Right ventricle myocardium superior (tissue), 1 donor: Measurements from ENCODE around the gene CARD11. TPM values are rescaled to one million over a fixed set of nuclear protein-coding genes. Genes with fewer than 3 reads are reported as not detected.
"Not testable (repeated sequence)": the region's sequence is repeated elsewhere in the genome, so short reads cannot be mapped to it uniquely, and the experiment has no call there.

Experiments
- ATAC-seq: fragments of 200-7000 bp; cut with Tn5 transposase; one replicate; pipeline ENCODE4 v1.9.1; 2020; ENCODE audit warnings: mild to moderate bottlenecking; ENCODE audit not compliant: poor library complexity
- DNase-seq: peaks from one replicate; pipeline ENCODE4 v3.0.0-alpha.2; 2020
- intact Hi-C: fragments of 100-400 bp; cut with DNase I; formaldehyde crosslinking; loops from one replicate; pipeline ENCODE4 v1.11.2; 2022
- total RNA-seq: library from RNA; stranded (reverse); fragmentation: NEBNext Ultra II Directional; extraction: Animal tissue kit (Norgen Biotek cat#: 25700); gene quantifications from one replicate; pipeline ENCODE4 v1.2.1, GENCODE V29; 2021
- donor health status: DM: no; HTN: yes; CAD: no; lungs with severe emphysema.

CARD11 gene
- total RNA-seq, 1 donor from 2014 or later, result 0.22 TPM

DNA sequence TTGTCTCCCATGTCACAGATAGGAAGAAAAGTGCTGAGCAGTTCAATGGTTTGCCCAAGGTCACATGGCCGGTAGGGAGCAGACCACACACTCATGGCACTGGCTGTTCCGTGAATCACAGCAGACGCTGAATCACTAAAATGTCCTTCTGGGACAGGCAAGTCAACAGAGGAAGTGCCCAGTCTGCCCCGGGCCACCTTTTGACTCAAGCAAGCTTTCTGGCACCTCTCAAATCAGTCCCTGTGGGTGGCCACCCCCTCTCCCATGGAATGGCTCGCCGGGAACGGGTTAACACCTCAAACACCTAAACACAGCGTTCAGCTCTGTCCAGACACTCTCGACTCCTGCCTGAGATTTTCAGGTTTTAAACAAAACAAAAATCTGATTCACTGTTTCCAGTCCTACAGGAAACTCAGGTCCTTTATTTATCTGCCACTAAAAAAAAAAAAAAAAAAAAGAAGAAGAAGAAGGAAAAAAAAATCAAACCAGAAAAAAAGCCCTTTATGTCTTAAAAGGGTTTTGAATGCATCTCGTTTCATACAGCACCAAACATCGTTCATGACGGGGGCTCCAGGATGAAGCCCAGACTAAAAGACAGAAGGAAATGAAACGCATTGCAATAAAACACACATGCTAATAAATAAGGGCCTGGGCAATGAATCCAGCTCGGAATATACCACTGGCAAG, 15.5 kb downstream of the CARD11 start:
- DNase-seq, result no peak
- intact Hi-C loops, result no loop called here
- ATAC-seq, result peak; percentile 36

DNA sequence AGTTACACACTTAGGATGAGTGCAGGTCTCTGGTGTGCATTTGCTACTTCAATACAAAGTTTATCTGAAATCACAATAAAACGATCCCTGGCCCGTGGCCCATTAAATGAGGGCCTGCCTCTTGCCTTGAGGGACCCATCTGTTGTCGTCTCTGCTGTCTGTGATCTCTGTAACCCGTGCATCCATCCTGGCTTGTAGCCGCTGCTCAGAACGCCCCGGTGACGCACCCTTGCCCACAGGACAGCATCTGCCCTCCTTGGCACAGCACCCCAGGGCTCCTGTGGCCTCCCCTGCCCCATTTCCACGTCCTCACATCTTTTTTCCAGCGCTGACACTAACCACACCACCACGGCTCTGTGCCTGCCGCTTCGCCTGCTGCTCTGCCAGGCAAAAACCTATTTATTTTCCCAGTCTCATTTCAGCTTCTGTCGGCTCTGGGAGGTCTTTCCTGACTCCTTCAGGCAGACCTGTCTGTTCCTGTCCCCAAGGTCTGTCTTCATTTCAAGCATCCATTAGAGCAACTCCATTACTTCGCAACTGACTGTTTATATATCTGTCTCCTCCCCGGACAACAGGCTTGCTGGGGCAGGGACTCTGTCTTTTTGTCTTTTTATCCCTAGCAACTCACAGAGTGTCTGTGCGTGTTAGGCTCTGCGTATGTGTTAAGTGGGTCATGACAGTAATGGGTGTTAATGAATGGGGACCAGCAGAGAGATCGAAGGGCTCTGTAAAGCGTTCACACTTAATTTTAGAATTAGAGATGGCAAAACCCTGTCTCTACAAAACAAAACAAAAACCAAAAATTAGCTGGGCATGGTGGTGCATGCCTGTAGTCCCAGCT, 16.4 kb downstream of the CARD11 start:
- ATAC-seq, result no peak
- no peak for DNase-seq
- intact Hi-C loops, result no loop called here

DNA sequence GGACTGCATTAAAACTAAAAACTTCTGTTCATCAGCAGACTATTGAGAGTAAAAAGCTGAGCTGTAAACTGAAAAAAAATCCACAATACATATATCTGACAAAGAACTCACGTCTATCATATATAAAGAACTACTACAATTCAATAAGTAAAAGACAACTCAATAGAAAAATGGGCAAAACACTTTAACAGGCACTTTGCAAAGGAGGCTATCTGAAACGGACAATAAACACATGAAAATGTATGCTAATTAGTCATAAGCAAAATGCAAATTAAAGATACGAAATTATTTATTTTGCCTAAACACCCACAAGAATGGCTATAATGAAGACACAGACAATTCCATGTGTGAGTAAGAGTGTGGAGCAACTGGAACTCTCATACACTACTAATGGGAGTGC, 18.1 kb downstream of the CARD11 start:
- no peak for ATAC-seq
- intact Hi-C loops, result no loop called here

DNA sequence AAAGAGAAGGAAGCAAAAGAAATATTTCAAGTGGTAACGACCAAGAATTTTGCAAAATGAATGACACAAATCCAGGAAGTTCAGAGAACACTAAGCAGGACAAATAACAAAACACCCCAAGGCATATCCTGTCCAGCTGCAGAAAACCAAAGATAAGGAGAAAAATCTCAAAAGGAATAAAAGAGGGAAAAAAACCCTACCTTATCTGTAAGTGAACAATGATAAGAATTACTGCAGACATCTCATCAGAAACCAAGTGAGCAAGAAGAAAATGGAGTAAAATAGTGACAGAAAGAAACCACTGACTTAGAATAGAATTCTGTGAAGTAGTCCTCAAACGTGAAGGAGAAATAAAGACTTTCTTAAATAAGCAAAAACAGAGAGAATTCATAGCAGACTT, 21.8 kb downstream of the CARD11 start:
- no peak for DNase-seq
- intact Hi-C loops, result no loop called here
- ATAC-seq, result no peak

More for the DNA sequence above, 18.1 kb downstream of the CARD11 start:
- no peak for DNase-seq

DNA sequence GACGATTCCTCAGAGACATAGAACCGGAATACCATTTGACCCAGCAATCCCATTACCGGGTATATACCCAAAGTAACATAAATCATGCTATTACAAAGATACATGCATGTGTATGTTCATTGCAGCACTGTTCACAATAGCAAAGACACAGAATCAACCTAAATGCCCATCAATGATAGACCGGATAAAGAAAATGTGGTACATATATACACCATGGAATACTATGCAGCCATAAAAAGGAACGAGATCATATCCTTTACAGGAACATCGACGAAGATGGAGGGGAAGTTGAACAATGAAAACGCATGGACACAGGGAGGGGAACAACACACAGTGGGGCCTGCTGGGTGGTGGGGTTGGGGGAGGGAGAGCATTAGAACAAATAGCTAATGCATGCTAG, 22.4 kb downstream of the CARD11 start:
- intact Hi-C loops, result not testable (repeated sequence)

DNA sequence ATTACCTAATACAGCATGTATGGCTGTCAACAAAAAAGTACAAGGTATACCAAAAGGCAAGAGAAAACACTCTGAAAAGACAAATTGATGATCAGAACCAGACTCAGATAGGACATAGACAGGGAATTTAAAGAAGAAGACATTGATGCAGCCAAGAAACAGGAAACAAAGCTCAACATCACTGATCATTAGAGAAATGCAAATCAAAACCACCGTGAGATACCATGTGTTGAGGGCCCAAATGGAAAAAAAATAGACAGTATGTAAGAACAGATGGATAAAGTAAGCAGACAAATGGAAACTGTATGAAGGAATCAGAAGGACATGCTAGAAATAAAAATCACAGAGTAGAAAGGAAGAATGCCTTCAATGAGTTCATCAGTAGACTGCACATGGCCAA, 23.3 kb downstream of the CARD11 start:
- intact Hi-C loops, result no loop called here
- DNase-seq (no peak), ATAC-seq (no peak)

More for the DNA sequence above, 22.4 kb downstream of the CARD11 start:
- ATAC-seq, DNase-seq: not testable (repeated sequence)

DNA sequence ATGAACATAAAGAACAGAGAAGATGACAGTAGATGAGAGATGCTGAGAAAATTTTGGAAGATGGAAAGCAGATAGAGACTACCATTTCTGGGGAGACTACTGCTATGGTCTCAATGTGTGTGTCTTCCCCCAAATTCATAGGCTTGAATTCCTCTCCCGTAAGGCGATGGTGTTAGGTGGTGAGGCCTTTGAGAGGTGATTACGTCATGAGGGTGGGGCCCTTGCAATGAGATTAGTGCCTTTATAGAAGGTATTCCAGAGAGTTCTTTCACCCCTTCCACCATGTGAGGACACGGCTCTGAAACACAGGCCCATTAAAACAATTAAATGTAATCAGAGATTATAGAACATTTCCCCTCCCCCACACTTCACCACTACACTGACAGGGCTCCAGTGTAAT, 23.9 kb downstream of the CARD11 start:
- ATAC-seq (no peak), DNase-seq (no peak)
- intact Hi-C loops, result no loop called here

DNA sequence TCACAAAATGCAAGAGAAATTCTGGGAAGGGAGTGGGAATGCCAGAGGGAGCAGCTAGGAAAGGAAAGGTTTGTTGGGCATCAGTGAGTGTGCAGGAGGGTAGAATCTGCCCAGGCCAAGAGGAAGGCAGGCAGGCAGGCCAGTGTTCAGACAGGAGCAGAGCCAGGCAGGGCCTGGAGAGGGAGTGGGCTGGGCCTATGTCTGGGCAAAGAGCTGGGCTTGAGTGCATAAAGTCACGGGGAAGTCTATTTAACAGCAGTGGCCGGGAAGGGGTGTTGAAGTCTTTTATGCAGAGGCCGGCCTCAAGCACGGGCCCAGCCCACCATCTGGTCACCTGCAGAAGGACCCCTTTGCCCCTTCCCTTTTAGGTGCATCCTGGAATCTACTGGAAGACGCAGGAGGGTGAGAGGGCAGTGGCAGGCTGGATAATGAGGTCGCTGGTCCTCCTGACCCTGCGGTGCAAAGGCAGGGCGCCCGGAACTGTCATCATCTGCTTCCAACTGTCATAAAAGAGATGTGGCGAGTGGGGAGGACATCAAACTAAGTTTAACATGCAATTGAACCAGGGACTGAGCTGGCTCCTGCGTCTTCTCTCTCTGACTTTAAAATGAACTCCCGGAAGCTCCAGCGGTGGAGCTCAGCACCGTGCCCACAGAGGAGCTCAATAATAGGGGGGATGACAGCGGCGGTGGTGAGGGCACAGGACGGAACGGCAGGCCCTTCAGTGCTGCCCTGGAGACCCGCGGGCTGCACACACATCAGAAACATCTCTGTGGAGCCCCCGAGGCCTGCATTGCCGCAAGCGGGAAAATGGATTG, 29.5 kb downstream of the CARD11 start:
- DNase-seq (peak; percentile 66), ATAC-seq (peak; percentile 94)
- intact Hi-C loops, result no loop called here

DNA sequence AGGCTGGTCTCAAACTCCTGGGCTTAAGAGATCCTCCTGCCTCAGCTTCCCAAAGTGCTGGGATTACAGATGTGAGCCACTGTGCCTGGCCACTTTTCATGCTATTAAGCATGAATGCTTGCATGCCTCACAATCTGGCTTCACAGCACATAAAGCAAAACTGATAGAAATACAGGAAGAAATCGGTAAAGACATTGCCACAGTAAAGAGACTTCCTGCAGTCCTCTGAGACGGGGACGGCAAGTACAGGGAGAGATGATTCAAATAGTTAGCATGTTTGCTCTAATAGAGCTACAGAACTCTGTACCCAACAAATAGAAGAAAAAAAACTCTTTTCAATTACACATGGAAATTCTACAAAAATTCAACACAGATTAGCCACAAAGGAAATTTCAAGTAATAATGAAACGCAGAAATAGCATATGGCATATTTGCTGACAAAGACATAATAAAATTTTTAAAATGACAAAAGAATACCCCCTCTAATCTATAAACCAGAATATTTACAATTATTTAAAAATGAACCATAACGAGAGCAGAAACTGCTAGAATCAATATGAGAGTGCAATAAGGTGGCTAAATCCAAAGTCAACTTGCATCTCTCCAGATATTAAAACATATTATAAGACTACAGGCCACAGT, 32.3 kb downstream of the CARD11 start:
- no peak for ATAC-seq
- no peak for DNase-seq
- intact Hi-C loops, result no loop called here

DNA sequence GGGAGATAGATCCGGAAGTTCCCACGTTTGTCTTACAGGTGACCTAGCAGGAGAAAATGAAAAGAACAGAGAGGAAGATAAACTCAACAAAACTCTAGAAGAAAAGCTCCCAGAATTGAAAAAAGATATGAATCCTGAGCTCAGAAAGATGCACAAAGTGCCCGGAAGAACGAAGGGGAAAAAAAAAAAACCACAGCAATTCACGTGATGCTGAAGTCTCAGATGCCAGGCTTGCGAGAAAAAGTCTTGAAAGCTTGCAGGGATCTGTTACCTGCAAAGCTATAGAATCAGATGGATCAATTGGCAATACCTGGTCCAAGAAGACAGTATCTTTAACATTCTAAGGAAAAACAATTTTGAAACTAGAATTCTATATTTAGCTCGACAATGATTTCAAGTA, 33.5 kb downstream of the CARD11 start:
- DNase-seq (no peak), ATAC-seq (no peak)
- intact Hi-C loops, result no loop called here

DNA sequence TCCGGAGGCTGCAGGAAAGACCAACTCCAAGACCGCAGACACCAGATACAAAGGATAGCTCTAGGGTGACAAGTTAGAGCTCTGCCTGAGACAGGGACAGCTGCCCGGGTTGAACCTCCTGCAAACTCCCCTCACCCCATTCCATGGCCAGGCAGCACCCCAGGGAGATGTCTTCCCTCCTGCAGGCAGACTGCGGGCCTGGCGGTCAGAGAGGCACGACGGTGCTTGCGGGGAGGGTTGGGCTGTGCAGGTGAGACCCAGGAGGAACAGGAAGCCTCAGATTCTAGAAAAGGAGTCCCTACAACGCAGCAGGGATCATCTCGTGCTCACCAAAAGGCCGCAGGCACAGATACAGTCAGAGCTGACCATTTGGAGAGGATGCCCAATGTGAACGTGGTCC, 34.6 kb downstream of the CARD11 start:
- intact Hi-C loops, result no loop called here
- DNase-seq, result no peak
- no peak for ATAC-seq

DNA sequence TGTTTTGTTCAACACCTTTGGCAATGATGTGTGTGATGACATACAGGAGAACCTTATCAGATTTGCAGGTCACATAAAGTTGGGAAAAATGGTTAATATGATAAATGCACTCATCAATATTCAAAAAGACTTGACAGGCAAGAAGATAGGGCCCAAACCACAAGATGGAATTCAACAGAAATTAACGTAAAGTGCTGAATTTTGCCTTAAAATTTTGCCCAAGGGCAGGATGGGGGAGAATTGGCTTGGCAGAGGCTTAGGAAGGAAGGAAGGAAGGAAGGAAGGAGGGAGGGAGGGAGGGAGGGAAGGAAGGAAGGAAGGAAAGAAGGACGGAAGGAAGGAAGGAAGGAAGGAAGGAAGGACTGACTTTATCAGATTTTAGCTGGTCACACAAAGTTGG, 35.3 kb downstream of the CARD11 start:
- ATAC-seq (no peak), DNase-seq (no peak)
- intact Hi-C loops, result no loop called here

DNA sequence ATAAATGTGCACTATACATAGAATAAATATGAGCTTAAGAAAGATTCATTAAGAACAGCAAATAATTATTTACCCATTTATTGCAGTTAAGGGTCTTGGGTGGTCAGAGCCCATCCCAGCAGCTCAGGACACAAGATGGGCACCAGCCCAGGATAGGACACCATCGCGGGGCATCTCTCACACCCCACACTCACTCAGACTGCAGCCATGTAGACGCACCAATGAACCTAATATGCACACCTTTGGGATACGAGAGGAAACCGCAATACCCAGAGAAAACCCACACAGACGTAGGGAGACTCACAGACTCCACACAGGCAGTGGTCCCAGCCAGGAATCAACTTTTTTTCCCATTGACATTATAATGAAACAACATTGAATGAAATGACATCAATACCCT, 36.0 kb downstream of the CARD11 start:
- intact Hi-C loops, result no loop called here
- DNase-seq, result no peak
- ATAC-seq, result no peak

DNA sequence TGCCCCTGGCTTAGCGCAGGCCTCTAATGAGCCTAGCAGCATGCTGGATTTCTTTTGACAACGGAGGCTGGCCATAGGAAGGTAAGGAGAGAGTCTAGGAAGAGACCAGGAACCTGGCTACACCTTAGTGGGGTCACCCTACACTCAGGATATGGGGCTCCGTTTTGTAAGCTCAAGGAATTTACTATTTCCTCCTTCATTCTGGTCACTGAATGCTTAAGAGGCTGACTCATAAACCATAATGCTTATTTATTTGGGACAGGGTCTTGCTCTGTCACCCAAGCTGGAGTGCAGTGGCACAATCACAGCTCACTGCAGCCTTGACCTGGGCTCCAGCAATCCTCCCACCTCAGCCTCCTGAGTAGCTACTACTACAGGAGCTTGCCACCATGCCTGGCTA, 38.4 kb downstream of the CARD11 start:
- no peak for DNase-seq
- no peak for ATAC-seq
- intact Hi-C loops, result no loop called here

DNA sequence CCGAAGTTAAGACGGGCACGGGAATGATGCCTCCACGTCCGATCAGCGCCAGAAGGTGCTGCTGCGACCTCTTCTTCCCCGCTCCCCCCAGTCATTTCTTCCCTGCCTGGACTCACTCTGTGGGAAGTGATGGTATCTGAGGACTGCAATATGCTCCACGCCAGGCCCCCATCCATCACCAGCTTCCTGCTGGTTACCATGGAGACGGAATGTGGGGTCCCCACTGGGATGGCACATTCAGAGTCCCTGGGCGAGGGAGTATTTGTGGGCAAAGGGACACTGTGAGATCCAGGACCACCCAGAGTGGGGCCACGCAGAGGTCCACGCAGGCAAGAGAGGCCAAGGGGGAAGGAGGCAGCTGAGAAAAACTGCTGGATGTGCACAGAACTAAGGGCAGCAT, 39.7 kb downstream of the CARD11 start:
- ATAC-seq (no peak), DNase-seq (no peak)
- intact Hi-C loops, result no loop called here

DNA sequence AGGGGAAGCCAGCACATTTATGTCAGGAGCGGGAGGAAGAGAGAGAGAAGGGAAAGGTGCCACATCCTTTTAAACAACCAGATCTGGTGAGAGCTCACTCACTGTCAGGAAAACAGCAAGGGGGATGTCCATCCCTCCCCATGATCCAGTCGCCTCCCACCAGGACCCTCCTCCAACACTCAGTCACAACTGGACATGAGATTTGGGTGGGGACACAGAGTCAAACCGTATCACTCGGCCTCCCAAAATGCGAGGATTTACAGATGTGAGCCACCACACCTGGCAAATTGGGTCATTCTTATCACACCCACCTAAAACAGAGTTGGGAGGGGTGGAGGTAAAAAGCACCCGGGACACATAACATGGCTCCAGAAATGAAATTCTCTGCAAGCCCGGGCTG, 41.0 kb downstream of the CARD11 start:
- intact Hi-C loops, result no loop called here
- no peak for DNase-seq
- ATAC-seq, result no peak

DNA sequence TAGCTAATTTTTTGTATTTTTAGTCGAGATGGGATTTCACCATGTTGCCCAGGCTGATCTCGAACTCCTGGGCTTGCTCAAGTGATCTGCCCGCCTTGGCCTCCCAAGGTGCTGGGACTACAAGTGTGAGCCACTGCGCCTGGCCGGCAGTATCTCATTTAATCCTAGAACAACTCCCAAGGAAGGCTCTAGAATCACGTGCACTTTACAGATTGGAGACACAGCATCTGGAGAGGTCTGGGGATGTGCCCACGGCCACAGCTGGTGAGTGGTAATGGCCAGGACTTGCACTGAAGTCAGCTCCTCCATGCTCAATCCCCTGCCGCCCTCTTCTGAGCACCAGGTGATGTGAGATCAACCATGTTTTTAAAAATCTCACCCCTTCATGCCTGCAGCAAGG, 43.1 kb downstream of the CARD11 start:
- ATAC-seq (no peak), DNase-seq (no peak)
- intact Hi-C loops, result no loop called here

DNA sequence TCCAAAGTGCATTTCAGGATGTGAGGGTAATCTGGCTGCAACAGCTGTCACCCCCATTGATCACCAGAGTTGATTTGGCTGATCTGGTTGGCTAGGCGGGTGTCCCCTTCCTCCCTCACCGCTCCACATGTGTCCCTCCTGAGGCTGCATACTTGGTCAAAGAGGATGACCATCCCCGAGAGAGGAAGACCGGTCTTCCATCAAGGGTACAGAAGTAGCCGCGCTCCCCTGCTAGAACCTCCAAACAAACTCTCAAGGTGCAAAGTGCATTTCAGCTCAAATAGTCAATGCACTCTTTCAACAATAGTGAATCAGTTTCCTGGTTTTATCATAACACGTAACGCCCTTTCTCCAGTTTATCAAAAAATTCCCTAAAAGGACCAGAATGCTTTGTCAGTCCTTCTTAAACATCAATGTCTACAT, 44.6 kb downstream of the CARD11 start:
- intact Hi-C loops, result no loop called here
- DNase-seq (no peak), ATAC-seq (no peak)

DNA sequence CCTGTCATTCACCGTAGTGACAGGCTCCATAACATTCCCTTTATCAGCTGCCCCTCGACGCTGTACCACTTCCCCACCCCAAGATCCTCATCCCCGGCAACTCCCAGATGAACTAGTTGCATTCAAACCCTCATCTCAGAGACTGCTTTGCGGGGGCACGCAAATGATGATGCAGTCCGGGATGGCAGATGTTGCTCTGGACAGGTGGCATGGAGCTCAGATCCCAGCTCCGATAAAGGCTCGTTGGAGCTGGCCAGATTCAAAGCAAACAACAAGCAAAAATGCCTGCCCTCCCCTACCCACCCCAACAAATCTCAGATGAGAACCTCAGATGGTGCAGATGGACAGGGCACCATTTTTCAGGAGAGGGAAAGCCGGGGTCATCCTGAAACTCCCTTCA, 46.7 kb downstream of the CARD11 start:
- DNase-seq (no peak), ATAC-seq (no peak)
- intact Hi-C loops, result no loop called here
